ENCODE measurements around the gene NRXN3.

Gene NRXN3

DNA sequence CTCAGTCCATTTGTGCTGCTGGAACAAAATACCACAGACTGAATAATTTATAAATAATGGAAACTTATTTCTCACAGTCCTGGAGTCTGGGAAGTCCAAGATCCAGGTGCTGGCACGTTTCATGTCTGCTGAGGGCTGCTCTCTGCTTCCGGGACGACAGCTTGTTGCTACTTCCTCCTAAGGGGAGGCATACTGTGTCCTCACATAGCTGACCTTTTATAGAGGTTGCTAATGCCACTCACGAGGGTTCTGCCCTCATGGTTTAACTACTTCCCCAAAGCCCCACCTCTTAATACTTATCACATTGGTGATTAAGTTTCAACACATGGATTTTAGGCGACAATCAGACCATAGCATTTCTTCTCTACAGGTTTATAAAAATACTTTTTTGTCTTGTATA lies 411.1 kb downstream of the NRXN3 start:
- DNase-seq (ENCODE audit: low read depth) = no peak

GRCh38 chr14:78586681-78587080 lies 416.5 kb downstream of the NRXN3 start:
- no peak for DNase-seq (ENCODE audit: low read depth)

- no peak for DNase-seq (ENCODE audit: low read depth)
Observed at GRCh38 chr14:78588906-78589305, 418.7 kb downstream of the NRXN3 start.

GRCh38 chr14:78592616-78593219 lies 422.5 kb downstream of the NRXN3 start:
- no peak for DNase-seq (ENCODE audit: low read depth)

DNA sequence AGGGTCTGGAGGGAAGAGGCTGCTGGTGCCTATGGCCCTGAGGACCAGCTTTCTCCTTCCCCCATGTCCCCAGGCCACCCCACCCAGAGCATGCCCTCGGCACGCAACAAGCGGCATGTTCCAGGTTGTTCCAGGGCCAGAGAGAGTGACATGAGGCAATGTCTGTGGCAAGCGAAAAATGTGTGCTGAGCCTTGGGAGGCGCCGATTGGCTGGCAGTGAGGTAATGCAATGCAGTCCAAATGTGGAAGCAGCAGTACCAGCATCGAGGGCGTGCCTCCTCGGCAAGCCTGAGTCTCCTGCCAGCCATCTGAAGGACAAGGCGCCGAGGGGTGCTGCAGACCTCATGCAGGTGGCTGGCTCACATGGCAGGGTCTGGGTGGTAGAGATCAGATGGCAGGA lies 423.8 kb downstream of the NRXN3 start:
- DNase-seq (ENCODE audit: low read depth) = no peak

- DNase-seq (ENCODE audit: low read depth) = no peak
Observed at GRCh38 chr14:78595797-78596196, 425.6 kb downstream of the NRXN3 start.

DNA sequence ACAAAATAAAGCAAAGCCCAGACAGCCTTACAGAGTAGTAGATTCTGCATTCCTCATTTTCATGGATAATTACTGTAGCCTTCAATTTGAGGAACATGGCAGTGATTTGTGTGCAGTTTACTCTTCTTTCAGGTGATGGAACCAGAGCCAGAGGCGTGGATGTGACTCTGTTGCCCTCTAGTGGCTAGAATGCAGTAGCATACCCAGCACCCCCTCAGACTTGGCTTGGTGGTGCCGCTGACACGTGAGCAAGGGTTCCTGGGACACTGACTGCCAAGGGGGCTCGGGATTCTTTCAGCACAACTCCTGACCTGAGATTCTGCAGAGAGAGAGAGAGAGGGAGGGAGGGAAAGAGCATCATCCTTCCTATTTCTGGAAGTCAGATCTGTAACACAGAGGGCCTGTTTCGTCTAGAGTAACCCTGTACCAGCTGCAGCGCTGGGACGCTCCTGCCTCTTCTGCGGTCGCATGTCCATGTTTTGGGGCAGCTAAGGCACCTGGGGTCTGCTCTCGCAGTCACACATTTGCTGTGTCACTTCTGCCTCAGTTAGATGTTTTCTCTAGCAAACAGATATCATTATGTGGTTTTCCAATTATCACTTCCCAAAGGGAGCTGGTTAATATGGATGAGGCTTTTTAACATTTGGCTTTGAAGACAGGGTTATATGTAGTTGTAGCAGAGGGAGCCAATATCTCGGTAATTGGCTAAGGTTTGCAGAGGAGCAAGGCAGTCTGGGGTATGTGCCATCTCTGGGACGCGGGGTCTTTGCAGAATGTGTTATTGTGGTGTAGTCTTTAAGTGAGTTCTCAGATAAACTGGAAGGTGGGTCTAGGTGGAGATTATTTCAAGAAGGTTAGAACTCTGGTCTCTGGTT lies 428.1 kb downstream of the NRXN3 start:
- no peak for DNase-seq (ENCODE audit: low read depth)

DNA sequence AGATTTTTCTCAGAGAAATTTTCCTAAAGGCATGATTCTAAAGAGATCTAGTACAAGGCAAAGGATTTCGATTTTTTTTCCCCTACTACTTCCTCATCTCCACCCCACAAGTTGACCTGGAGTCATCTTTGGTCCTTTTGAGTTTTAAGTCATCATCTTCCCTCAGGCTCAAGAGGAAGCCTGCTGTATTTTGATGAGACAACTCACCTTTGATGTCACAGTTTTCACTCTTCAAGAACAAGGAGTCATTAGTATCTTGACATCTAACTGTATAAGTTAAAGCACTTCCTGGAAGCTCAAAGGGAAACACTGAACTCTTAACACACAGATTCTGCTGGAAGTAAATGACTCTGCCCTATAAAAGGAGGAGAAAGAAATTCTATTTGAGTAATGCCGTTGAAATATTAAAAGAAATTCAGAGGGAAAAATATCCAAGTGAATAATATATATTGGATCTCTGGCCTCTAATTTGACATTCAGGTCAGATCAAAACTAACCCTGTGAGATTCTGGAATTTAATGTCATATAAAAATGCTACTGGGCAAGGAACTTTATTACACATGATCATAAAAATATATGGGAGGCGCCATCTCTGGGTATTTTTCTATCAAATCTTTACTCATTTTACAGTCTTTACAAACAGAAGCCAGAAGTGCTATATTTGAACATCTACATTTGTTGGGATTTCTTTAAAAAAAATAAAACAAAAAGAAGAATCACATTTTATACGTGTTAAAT lies 435.0 kb downstream of the NRXN3 start:
- DNase-seq (ENCODE audit: low read depth) = no peak

- DNase-seq (ENCODE audit: low read depth) = no peak
Observed at GRCh38 chr14:78605897-78606500, 435.8 kb downstream of the NRXN3 start.

- no peak for DNase-seq (ENCODE audit: low read depth)
Observed at GRCh38 chr14:78608998-78609787, 439.0 kb downstream of the NRXN3 start.

- no peak for DNase-seq (ENCODE audit: low read depth)
Observed at GRCh38 chr14:78610994-78611393, 440.8 kb downstream of the NRXN3 start.

GRCh38 chr14:78611796-78612571 lies 441.8 kb downstream of the NRXN3 start:
- no peak for DNase-seq (ENCODE audit: low read depth)

DNA sequence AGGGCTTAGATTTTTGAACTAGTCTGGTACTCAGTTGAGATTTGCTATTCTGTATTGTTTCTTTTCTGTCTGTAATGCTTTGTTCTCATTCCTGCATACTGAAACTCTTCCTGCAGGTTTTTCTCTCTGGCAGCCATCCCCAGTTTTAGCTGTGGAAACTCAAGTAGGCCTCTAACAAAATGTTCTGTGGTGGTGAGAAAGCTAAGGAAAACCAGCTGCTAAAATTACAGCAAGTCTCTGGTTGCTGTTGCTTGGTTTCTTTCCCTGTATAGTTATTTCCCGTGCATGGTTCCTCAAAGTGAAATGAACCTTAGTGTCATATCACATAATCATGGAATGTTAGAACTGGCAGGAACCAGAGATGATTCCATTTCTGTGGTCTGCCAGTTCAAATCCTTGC lies 442.5 kb downstream of the NRXN3 start:
- DNase-seq (ENCODE audit: low read depth) = no peak

GRCh38 chr14:78614593-78614992 lies 444.4 kb downstream of the NRXN3 start:
- DNase-seq (ENCODE audit: low read depth) = no peak

DNA sequence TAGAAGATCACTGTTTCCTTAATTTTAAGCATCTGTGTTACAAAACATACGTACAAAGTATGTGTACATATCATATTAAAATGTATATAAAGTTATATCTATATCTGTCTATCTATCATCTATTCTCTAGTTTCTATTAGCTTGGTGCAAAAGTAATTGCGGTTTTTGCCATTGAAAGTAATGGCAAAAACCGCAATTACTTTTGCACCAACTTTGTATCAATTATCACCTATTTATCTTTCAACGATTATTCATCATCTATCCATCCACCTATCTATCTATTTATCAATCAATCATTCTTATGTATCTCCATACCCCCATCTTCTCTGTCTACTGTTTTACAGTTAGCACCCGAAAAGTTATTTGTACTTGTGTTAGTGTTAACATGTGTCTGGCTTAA lies 447.6 kb downstream of the NRXN3 start:
- no peak for DNase-seq (ENCODE audit: low read depth)

GRCh38 chr14:78618368-78618767 lies 448.2 kb downstream of the NRXN3 start:
- DNase-seq (ENCODE audit: low read depth) = no peak

DNA sequence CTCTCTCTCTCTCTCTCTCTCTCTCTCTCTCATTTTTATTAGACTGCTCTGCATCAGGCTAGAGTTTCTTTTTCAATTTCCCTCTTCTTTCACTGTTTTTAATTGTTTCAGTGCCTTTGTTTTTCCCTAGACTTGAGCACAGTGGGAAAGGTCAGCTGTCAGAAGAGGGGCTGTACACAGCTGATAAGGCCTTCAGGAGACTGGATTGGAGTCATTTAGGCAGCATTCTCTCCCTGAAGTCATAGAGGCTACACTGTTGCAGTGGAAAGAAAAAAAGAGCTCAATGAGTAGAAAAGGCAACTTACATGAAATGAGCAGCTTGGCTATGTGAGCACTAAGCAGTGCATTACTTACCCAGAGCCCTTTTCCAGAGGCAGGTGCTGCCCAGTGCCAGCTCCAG lies 456.9 kb downstream of the NRXN3 start:
- no peak for DNase-seq (ENCODE audit: low read depth)

DNA sequence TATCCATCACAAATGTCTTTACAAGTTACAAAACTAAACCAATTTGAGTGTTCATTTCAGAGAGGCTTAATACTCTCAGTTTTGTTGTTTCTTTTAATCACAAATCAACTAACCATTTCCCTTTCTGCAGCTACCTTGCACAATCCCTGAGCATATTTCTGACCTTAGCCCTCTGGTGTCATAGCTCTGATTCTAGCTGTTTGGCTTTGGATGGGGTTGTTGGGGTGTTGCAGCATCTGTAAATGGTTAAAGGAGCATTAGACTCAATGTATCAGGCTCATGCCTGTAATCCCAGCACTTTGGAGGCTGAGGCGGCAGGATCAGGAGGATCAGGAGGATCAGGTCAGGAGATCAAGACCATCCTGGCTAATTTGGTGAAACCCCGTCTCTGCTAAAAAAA lies 461.4 kb downstream of the NRXN3 start:
- no peak for DNase-seq (ENCODE audit: low read depth)

DNA sequence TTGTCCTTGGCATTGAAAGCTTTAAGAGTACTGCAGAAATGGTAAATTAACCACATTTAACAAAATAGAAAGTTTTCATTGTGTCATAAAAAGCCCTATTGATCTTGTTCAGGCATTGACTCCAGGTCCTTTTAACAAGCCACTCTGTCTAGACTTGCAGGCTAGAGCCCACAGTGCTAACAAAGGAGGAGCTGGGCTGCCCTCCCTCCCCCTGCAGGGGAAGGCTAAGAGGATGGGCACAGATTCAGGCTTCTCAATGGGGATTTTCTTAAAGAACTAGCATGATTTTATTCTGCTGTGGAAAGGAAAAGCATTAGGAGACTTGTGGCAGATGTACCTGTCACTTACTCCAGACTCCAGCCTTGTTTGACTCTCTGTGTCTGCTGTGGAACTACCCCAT lies 463.6 kb downstream of the NRXN3 start:
- no peak for DNase-seq (ENCODE audit: low read depth)

DNA sequence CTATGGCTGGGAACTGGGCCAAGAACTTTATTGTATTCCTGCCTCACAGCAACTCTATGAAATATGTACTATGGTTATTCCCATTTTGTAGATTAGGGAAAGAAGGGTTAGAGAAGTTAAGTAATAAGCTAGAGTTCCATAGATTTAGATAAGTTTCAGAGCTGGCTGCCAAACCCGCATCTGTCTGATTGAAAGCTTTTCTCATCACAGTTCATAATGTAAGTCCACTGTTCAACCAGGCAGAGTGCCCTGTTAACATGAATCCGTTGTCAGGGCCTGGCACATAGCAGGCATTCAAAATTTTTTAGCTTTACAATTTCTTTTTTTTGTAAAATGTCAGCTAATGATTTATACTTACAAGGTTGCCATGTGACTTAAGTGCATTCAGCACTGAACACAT lies 467.3 kb downstream of the NRXN3 start:
- DNase-seq (ENCODE audit: low read depth) = no peak

- no peak for DNase-seq (ENCODE audit: low read depth)
Observed at GRCh38 chr14:78637908-78638475, 467.8 kb downstream of the NRXN3 start.

Data from T-helper 22 cell (primary cell).